ENCODE data around the gene RIPPLY3.

RIPPLY3 gene

GRCh38 chr21:37055271-37055855 is 48.9 kb downstream of the RIPPLY3 start:
- no peak overlapping the region for H3K4me3 ChIP-seq (replicated peaks; ENCODE audit: low read depth, low read length)
- TF ChIP-seq CTCF (IDR thresholded peaks at IDR 0.05; ENCODE audit: low read depth, low read length, missing control alignments): no peak
- no peak for DNase-seq (ENCODE audit: extremely low read depth, low read depth)

GRCh38 chr21:37057614-37058013 is 51.1 kb downstream of the RIPPLY3 start:
- H3K4me3 ChIP-seq (replicated peaks; ENCODE audit: low read depth, low read length): no peak overlapping the region
- TF ChIP-seq CTCF (IDR thresholded peaks at IDR 0.05; ENCODE audit: low read depth, low read length, missing control alignments): no peak
- no peak for DNase-seq (ENCODE audit: extremely low read depth, low read depth)

- DNase-seq (ENCODE audit: extremely low read depth, low read depth): no peak
- no peak overlapping the region for H3K4me3 ChIP-seq (replicated peaks; ENCODE audit: low read depth, low read length)
- TF ChIP-seq CTCF (IDR thresholded peaks at IDR 0.05; ENCODE audit: low read depth, low read length, missing control alignments): no peak
Observed at GRCh38 chr21:37058261-37058660, 51.8 kb downstream of the RIPPLY3 start.

GRCh38 chr21:37059181-37059580 is 52.7 kb downstream of the RIPPLY3 start:
- no peak for DNase-seq (ENCODE audit: extremely low read depth, low read depth)
- TF ChIP-seq CTCF (IDR thresholded peaks at IDR 0.05; ENCODE audit: low read depth, low read length, missing control alignments): no peak
- no peak overlapping the region for H3K4me3 ChIP-seq (replicated peaks; ENCODE audit: low read depth, low read length)

- peak; percentile 95 for DNase-seq (ENCODE audit: extremely low read depth, low read depth)
- no peak overlapping the region for H3K4me3 ChIP-seq (replicated peaks; ENCODE audit: low read depth, low read length)
- no peak for TF ChIP-seq CTCF (IDR thresholded peaks at IDR 0.05; ENCODE audit: low read depth, low read length, missing control alignments)
Observed at GRCh38 chr21:37060296-37060695, 53.8 kb downstream of the RIPPLY3 start.

GRCh38 chr21:37061926-37062592 is 55.6 kb downstream of the RIPPLY3 start:
- H3K4me3 ChIP-seq (replicated peaks; ENCODE audit: low read depth, low read length): no peak overlapping the region
- no peak for TF ChIP-seq CTCF (IDR thresholded peaks at IDR 0.05; ENCODE audit: low read depth, low read length, missing control alignments)
- DNase-seq (ENCODE audit: extremely low read depth, low read depth): no peak

GRCh38 chr21:37062593-37062935 is 56.1 kb downstream of the RIPPLY3 start:
- DNase-seq (ENCODE audit: extremely low read depth, low read depth): no peak
- no peak for TF ChIP-seq CTCF (IDR thresholded peaks at IDR 0.05; ENCODE audit: low read depth, low read length, missing control alignments)
- H3K4me3 ChIP-seq (replicated peaks; ENCODE audit: low read depth, low read length): no peak overlapping the region
